Left kidney (tissue), 2 donors: ENCODE measurements around the gene ZNF821. TPM values are rescaled to one million over a fixed set of nuclear protein-coding genes. Genes with fewer than 3 reads are reported as not detected.
"Not testable (repeated sequence)": the region's sequence is repeated elsewhere in the genome, so short reads cannot be mapped to it uniquely, and the experiment has no call there.

Source experiments
- DNase-seq: peaks from one replicate; pipeline ENCODE4 v3.0.0-alpha.2; 2013
- polyA plus RNA-seq: library from polyadenylated mRNA; unstranded; fragments of 120-200 nt; gene quantifications from one replicate; pipeline ENCODE4 v1.2.1, GENCODE V29; 2013; ENCODE audit not compliant: insufficient read length

Gene ZNF821
- polyA plus RNA-seq, 1 donor = 26.2 TPM

DNA sequence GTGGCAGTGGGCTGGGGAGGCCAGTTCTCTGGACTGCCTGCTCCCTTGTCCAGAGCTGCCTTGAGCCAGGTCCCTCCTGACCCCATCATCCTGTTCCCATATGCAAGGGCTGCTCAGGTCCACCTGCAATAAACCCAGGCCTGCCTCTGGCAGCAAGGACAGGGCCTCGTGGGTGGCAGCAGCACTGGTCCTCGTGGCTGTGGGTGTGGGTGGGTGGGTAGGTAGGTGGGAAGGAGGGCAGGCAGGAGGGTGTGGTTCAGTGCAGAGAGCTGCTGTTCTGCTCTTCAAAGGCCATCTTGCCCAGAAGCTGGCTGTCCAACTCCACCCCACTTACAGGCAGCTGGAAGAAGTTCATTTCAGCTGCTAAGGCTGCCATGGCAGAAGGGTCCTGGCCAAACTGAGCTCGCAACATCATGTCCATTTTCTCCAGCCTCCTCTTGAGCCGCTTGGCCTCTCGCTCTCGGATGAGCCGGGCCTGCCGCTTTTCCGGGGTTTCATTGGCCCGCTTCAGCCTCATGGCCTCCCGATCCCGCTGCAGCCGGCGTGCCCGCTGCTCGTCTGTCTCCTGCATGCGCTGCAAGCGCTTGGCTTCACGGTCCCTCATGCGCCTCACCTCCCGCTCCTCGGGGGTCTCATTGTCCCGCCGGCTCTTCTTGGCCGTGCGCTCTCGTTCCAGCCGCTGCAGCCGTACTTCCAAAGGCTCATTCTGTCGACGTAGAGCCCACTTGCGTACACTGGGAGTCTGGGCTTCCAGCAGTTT lies 24.0 kb downstream of the ZNF821 start:
- no peak for DNase-seq

DNA sequence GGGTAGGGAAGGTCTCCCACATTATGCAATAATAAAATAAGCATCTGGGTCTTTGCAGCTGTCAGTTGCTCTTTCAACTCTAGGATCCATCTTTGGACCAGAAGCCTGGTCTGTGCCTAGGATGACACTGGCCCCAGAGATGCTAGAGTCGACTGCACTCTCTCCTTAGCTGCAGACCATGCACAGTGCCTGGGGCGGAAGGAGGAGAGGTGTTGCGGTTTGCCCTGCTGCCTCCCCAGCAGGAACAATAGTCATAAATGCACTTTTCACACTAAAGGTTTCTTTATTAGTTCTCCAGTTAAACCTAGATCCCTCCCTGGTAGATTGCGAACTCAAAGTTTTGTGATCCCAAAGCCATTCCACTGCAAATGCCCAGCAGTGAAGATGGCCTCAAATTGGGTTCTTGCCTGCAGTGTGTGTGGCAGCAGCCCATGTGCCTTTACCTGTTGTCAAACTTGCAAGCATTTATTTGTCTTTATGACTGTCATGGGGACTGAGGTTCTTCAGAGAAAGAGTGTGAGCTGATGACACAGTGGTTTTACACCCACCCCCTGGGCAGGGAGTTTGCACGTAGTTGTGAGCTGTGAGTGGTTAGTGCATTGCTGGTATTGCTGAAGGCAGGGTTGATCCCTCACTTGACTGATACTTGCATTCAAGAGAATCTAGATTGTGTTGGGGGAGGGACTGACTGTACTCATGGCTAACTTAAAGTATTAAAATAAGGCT lies 27.9 kb downstream of the ZNF821 start:
- no peak for DNase-seq

DNA sequence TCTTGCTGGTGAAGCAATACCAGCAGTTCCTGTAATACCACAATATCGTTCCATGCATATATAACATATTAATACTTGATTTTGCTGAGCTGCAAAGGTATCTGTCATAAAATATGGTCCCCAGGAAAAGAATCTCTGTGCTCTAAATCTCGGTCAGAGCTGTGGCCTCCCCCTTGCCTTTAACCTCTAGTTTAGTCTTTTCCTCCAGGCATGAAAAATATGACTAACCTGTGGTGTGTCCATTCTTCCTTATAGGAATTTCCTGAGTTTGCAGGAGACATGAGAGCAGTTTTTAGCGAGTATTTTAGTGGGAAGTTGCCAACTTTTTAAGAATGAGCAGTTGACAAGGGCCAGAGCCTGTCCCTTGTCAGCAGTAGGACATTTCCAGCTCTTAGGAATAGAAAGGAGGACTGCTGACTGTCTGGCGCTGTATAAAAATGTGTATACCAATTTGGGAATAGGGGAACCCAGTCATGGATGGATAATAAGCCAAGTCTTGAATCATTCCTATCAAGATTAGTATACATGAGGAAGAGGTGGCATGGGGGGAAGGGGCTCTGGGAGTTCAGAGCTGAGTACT lies 29.5 kb downstream of the ZNF821 start:
- no peak for DNase-seq

DNA sequence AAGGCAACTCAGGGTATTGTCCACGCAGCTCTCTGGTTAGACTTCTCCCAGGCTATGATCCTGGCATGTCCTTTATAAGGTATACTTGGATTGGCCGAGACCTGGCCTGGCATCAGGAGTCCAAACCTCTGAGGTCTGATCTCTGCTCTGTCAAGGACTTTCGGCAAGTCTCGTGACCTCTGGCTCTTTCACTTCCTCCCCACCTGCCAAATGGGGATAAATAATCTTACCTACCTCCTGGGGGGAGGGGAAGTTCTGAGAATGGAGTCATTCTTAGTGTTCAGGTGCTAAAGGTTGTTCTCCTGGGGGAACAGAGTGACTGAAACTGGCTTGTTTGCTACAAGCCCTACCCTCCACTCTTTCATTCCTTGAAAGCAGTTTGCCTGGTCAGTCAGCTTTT lies 30.6 kb downstream of the ZNF821 start:
- DNase-seq = no peak

DNA sequence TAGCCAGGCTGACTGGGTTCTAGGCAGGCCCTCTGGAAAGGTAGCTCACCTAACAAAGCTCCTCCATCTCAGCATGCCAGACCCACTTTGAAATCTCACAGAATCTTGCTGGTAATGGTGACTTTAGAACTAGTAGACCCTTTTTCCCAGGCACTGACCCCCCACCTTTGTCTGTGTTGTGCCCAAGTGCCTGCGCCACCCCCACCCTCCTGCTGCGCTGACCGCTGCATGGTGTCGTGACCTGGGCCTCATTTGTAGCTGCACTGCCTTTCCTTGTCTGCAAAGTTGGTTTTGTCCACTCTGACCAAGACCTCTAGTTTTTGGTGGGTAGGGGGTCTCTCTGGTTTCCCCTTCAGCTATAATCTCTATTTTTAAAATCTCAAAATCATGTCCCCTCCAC lies 31.4 kb downstream of the ZNF821 start:
- DNase-seq = no peak

DNA sequence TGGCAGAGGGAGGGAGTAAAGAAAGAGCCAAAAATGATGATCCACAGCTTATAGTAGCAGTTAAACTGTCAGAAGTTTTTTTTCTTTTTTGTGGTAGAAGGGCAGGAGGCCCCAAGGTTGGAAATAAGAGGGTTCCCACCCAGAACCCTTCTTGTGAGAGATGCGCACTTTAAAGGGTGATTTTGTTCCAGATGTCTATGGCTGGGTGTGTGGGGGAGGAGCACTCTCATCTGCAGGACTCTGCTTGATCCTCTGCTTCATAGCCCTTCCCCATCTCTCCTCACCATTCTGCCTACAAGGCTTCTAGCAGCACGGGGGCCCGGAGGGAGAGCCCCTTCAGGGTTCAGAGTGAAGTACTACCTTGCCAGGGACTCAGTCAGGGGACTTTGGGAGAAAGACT lies 31.8 kb downstream of the ZNF821 start:
- DNase-seq = no peak

DNA sequence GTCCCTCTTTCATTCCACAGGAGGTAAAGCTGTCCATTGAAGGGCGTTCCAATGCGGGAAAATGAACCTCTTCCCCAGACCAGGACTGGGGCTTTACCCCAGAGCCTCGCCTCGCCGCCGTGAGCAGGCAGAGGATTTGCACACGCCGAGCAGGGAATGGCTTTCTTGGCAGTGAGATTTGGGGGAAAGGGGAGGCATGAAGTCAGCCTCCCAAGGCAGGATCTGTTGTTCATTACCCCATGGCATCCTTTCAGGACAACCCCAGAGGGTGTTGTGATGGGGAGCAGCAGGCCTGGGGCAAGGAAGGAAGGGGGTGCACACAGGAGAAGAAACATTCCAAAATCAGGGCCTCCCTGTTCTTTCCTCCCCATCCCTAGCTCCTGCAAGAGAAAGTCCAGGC lies 32.2 kb downstream of the ZNF821 start:
- no peak for DNase-seq

DNA sequence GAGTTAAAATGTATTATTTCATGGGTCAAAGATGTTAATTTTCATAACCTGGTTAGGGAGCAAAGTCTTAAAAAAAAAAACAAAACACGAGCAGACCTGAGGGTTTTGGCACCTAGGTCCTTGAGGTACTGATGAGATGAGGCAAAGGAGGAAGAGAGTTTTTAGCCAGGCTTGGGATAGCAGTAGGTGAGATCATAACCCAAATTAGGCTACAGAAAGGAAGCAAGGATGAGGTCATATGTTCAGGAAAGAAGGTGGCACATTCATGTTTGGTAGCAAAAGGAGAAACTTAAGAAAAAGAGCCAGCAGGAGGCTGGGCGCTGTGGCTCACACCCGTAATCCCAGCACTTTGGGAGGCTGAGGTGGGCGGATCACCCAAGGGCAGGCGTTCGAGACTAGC lies 35.4 kb downstream of the ZNF821 start:
- no peak for DNase-seq

DNA sequence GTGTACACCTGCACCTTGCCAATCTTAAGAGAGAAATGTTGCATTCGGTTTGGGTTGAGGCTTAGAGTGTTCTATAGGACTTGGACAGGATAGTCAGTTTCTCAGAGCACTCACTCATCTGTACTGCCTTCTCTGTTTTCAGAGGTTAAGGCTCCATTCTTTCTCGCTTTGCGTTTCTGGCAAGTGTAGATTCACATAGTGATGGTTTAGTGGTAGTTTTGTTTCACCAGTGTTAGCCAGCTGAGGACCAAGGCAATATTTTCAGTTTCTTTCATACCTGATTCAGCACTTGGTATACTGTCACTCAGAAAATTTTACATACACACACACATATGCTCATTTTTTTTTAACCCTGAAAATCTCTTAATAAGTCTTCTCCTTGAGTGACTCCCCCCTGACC lies 36.9 kb downstream of the ZNF821 start:
- DNase-seq = no peak

DNA sequence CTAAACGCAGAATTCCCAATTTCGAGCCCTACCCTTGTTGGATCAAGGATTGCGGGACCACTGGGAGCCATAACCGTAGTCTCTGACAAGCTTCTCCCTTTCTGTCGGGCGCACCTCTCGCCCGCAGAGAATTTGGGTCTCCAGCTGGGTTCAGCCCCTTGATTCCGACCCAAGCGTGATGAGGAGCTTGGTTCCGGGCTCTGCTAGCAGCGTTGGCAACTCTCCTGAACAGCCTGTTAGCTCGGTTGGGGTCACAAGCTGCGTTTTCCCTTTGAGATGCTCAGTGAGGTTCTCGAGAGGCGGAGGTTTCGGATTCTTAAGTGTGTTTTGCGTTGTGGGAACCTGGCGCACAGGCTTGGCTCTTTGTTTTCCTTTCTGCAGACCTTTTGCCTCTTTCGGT lies 37.6 kb downstream of the ZNF821 start:
- DNase-seq = no peak

DNA sequence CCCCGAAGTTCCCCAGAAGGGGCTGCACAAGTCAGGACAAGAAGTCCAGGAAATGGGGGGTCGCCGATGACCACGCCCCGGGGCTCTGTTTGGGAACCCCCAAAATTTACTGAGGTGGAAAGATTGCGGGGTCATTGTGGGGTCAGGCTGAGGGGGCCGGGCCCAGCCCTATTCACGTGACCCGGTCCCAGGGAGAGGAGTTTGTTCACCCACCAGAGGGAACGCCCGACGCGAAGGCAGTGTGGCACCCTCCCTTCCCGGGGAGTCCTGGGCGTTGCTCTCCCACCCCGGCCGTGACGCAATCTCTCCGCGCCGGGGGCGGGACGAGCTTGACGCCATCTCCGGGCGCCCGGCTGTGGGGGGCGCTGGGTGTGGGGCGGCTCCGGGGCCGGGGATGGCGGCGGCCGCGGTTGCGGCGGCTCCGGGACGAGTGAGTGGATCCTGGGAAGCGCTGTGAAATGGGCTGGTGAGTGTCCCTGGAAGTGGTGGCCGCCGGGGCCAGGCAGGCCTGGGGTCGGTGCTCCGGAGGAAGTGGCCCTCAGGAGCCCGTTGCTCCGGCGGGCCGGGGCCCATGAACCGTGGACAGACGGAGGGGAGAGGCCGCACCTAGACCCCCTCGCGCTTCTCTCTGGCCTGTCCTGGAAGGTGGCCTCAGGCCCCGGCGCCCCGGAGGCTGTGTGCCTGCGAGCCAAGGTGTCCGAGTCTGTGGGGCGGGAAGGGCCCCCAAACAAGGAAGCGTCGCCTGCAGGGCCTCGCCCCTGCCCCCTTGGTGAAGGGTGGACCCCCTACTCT lies 38.1 kb downstream of the ZNF821 start, which contains the start of gene ATXN1L:
Gene ATXN1L (plus strand): TSS at position 338 of the 792 bp plus-strand sequence. CDS start 3,765 bp downstream, outside the sequence.
- peak; percentile 90 for DNase-seq

DNA sequence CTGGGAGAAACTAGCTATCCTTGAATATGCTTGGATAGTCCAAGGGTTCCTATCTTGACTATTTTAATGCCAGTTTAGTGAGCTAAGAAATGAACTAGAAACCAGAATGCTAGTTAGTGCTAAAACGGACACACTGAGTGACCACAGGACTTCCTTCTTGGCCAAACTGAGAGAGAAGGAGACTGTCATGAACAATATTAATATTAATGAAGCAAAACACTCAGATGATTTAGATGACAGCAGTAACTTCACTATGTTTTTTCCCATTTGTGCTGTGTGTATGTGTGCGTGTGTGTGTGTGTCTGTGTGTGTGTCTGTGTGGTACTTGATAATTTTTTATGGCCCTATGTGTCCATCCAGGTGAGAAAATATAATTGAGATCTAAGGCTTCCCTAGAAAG lies 40.4 kb downstream of the ZNF821 start:
- DNase-seq = no peak

DNA sequence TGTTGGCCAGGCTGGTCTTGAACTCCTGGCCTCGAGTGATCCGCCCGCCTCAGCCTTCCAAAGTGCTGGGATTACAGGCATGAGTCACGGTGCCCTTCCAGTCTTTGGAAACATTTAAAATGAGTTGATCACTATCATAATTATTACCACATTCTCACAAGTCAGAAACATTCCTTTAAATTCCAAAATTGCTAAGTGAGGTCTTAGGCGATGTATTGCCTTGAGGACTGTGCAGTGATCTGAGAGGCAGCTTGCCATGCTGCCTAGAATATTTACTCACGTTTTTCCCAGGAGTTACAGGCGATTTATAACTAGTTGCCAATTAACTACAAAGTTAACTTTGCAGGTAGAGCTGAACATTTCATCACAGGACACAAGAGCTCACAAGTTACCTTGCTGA lies 43.9 kb downstream of the ZNF821 start:
- no peak for DNase-seq

DNA sequence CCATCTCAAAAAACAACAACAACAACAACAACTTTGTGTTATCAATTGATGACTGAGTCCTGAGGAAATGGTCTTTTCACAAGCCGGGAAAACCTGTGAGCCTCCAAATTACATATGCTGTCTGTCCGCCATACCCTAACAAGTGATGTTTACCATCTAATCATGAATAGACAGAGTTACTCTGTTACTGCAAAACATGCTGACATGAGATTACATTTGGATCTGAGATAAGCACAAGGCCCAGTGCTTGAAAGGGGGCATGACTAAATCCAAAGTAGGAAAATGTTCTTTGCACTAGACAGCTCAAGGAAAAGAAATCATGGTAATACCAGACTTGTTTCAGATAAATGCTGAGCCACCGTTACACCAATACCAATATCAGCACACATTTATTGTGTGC lies 46.8 kb downstream of the ZNF821 start:
- DNase-seq = no peak

DNA sequence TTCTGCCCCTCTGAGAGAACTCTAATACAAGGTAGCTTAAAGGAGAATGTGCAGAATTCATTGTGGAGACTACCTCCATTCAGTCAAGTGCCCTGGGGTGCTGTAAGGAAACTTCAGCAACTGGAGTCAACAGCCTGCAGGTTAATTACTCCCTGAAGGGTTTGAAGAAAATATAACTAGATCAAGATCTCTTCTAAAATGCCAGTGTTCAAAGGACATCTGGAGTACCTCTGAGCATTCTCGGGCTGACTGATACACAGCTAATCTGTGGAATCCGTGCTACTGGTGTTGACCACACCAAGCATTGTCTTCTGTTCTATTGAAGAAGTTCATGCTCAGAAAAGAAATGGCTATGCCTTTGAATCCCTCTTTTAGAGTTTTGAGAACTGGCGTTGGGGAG lies 49.7 kb downstream of the ZNF821 start:
- DNase-seq = no peak

DNA sequence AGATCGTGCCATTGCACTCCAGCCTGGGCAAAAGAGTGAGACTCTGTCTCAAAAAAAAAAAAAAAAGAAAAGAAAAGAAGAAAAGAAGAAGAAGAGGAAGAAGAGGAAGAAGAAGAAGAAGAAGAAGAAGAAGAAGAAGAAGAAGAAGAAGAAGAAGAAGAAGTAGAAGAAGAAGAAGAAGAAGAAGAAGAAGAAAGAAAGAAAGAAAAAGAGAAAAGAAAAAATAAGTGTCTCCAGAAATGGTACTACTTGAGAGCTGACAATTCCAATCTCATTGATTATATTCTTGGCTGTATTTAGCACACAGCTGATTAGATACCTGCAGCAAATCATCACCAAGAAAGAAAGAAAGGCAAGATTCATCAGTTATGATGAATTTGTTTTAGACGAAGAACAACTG lies 51.9 kb downstream of the ZNF821 start:
- DNase-seq = not testable (repeated sequence)

DNA sequence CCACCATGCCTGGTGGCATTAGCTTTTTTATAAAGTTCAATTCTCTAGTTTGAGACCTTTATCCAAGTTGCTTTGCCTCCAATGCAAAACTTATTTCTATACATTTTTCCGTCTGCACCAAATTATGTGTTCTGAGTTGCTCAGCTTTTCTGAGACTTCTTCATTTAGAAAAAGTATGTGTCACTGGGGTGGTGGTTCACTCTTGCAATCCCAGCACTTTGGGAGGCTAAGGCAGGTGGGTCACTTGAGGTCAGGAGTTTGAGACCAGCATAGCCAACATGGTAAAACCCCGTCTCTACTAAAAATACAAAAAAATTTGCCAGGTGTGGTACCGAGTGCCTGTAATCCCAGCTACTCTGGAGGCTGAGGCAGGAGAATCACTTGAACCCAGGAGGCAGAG lies 52.3 kb downstream of the ZNF821 start:
- DNase-seq = not testable (repeated sequence)

DNA sequence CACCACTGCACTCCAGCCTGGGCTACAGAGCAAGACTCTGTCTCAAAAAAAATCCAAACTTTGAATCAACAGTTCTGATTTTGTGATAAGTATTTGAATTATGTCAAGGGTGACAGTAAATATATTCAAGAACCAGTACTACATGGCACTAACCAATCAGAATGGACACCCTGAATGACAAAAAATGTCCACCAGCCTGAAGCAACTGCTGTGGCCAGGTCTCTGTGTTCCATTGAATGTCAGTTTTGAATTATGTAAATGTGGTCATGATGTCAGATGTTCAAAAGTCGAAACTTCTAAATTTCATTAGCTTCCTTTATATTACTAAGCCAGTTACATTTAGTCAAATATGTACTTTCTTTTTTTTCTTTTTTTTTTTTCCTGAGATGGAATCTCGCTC lies 53.6 kb downstream of the ZNF821 start:
- no peak for DNase-seq

DNA sequence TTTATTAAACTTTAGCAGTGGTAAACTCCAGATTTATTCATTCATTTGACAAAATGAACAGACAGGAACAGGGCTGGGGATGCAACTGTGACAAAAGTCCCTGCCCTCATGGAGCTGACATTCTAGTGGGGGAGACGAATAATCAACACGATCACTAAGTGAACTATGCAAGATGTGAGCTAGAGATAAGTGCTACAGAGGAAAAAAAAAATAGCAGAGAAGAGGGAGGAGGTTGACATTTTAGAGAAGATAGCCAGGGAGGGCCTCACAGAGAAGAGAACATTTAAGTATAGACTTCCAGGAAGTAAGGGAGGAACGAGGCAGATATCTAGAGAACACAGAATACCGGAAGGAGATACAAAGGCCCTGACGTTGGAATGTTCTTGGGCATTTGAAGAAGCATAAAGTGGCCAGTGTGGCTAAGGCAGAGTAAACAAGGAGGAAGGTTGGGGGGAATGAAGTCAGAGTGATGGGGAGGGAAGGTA lies 57.4 kb downstream of the ZNF821 start:
- DNase-seq = no peak

DNA sequence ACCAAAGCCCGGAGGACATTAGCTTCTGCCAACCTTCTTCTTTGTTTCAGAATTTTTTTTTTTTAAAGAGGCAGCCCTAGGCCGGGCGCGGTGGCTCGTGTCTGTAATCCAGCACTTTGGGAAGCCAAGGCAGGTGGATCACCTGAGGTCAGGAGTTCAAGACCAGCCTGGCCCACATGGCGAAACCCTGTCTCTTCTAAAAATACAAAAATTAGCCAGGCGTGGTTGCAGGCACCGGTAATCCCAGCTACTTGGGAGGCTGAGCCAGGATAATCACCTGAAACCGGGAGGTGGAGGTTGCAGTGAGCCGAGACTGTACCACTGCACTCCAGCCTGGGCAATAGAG lies 66.9 kb downstream of the ZNF821 start:
- DNase-seq = not testable (repeated sequence)

DNA sequence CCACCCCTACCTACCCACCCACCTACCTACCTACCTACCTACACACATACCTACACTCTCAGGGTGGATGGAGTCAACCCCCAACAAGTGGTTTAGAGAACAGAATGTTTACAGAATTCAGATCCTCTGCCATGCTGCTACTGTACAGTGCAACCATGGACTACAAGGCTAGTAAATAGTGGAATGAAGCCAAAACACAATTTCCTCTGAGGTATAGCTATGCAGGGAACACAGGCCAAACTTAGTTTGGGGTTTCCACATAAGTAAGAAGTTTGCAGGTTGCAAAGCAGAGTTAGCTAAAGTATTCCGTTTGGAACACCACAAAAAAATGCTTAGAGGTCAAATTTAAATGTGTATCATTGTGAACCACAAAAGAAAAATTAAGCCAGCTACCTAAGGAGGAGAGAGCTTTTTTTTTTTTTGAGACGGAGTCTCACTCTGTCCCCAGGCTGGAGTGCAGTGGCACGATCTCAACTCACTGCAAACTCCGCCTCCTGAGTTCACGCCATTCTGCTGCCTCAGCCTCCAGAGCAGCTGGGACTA lies 72.7 kb downstream of the ZNF821 start:
- no peak for DNase-seq

DNA sequence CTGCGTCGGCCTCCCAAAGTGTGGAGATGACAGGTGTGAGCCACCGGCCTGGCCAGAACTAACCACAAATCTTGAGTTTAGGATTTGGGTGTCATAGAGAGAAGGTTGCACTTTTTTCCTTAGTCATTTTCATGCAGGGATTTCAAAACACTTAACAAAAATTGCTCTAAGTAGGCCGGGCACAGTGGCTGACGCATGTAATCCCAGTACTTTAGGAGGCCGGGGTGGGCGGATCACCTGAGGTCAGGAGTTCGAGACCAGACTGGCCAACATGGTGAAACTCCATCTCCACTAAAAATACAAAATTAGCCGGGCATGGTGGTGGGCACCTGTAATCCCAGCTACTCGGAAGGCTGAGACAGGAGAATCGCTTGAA lies 73.8 kb downstream of the ZNF821 start:
- not testable (repeated sequence) for DNase-seq
